B cell (primary cell): ENCODE results near the gene MRC2. TPM values are rescaled to one million over a fixed set of nuclear protein-coding genes. Genes with fewer than 3 reads are reported as not detected.

Source experiments
- ATAC-seq: fragments of 200-7000 bp; cut with Tn5 transposase; one replicate; pipeline ENCODE4 v1.10.0; 2021; ENCODE audit warnings: low read depth, mild to moderate bottlenecking, moderate number of reproducible peaks, moderate library complexity
- CTCF ChIA-PET: fragments of 350-600 bp; sonication (Branson Sonifier 250); formaldehyde crosslinking; loops from one replicate; lab custom pipeline; 2021; ENCODE audit warnings: antibody characterized with exemption, inconsistent platforms; lab: Charles Lee
- POLR2A ChIA-PET: fragments of 350-600 bp; sonication (Branson Sonifier 250); formaldehyde crosslinking; loops from one replicate; lab custom pipeline; 2021; ENCODE audit warnings: antibody characterized with exemption; lab: Charles Lee
- DNase-seq: peaks from one replicate; pipeline ENCODE4 v3.0.0; 2013
- H2AFZ ChIP-seq: 2 replicates; pipeline ENCODE4 v1.6.1; 2012; ENCODE audit warnings: mild to moderate bottlenecking, low read depth, low read length; ENCODE audit not compliant: insufficient read depth, poor library complexity, severe bottlenecking
- H3K27ac ChIP-seq, 2 donors: 1 replicate in 1 of 2; 2 replicates in 1 of 2; pipeline ENCODE4 v1.5.1; 2012 to 2013; ENCODE audit warnings: low read length in 2 of 2, mild to moderate bottlenecking in 2 of 2, moderate library complexity in 1 of 2
- H3K27me3 ChIP-seq, 4 experiments: fragments of 200-600 bp in 1 of 4; sonication (generic) in 1 of 4; replicated peaks in 1 of 4; 1 replicate in 2 of 4; 2 replicates in 2 of 4; pipeline versions ENCODE4 v1.6.1 to v1.7.0; 2013 to 2016; ENCODE audit warnings: low read length in 3 of 4, mild to moderate bottlenecking in 2 of 4, mixed read lengths in 1 of 4, moderate library complexity in 1 of 4; ENCODE audit not compliant: insufficient read depth in 4 of 4, control insufficient read depth in 3 of 4; ENCODE audit errors: control extremely low read depth in 1 of 4
- H3K36me3 ChIP-seq, 2 experiments: replicated peaks in 1 of 2; 1 replicate in 1 of 2; 2 replicates in 1 of 2; pipeline versions ENCODE4 v1.6.1 to v1.7.1; 2013; ENCODE audit warnings: low read length in 1 of 2; ENCODE audit not compliant: insufficient read depth in 2 of 2, control insufficient read depth in 1 of 2; ENCODE audit errors: control extremely low read depth in 1 of 2, extremely low read depth in 1 of 2
- H3K4me1 ChIP-seq, 2 donors: fragments of 200-600 bp in 1 of 2; sonication (generic) in 1 of 2; 1 replicate in 1 of 2; 2 replicates in 1 of 2; pipeline versions ENCODE4 v1.5.1 to v1.6.1; 2013 to 2017; ENCODE audit warnings: low read length in 2 of 2; ENCODE audit not compliant: control insufficient read depth in 2 of 2, insufficient read depth in 2 of 2
- H3K4me2 ChIP-seq: replicated peaks from 2 replicates; pipeline ENCODE3; 2012; ENCODE audit warnings: mild to moderate bottlenecking, low read depth, low read length; ENCODE audit not compliant: poor library complexity, severe bottlenecking
- H3K4me3 ChIP-seq, 5 experiments: fragments of 200-600 bp in 1 of 5; sonication (generic) in 1 of 5; 1 replicate in 3 of 5; 2 replicates in 2 of 5; pipeline versions ENCODE4 v1.5.1 to v1.7.0; 2011 to 2016; ENCODE audit warnings: low read length in 4 of 5, mild to moderate bottlenecking in 4 of 5, low read depth in 2 of 5, control low read depth in 1 of 5, moderate library complexity in 1 of 5; ENCODE audit not compliant: insufficient read depth in 1 of 5; ENCODE audit errors: control extremely low read depth in 1 of 5, extremely low read depth in 1 of 5
- H3K79me2 ChIP-seq: fragments of 200-600 bp; sonication (generic); one replicate; pipeline ENCODE4 v1.6.0; 2016; ENCODE audit warnings: low read length; ENCODE audit not compliant: control insufficient read depth, insufficient read depth
- H3K9ac ChIP-seq: fragments of 200-600 bp; sonication (generic); 2 replicates; pipeline ENCODE4 v1.6.1; 2017; ENCODE audit warnings: mild to moderate bottlenecking, low read length, moderate library complexity
- H3K9me3 ChIP-seq, 3 donors: one replicate each; pipeline versions ENCODE4 v1.6.1 to v1.7.1; 2013; ENCODE audit warnings: low read length in 2 of 3; ENCODE audit not compliant: control insufficient read depth in 2 of 3, insufficient read depth in 1 of 3; ENCODE audit errors: control extremely low read depth in 1 of 3
- H4K20me1 ChIP-seq: 2 replicates; pipeline ENCODE4 v1.6.0; 2012; ENCODE audit warnings: mild to moderate bottlenecking, low read length; ENCODE audit not compliant: insufficient read depth, control insufficient read depth, poor library complexity, severe bottlenecking
- H3K27ac Mint-ChIP-seq: one replicate; pipeline ENCODE4 v1.8.0; 2021; ENCODE audit warnings: mixed read lengths
- H3K27me3 Mint-ChIP-seq: one replicate; pipeline ENCODE4 v1.8.0; 2021; ENCODE audit warnings: mixed read lengths
- H3K4me1 Mint-ChIP-seq: one replicate; pipeline ENCODE4 v1.8.0; 2021; ENCODE audit warnings: mixed read lengths
- H3K4me3 Mint-ChIP-seq: one replicate; pipeline ENCODE4 v1.8.0; 2021; ENCODE audit warnings: mixed read lengths
- H3K9me3 Mint-ChIP-seq: one replicate; pipeline ENCODE4 v1.8.0; 2022; ENCODE audit warnings: mixed read lengths; ENCODE audit not compliant: insufficient read depth
- CTCF ChIP-seq: fragments of 200-600 bp; IDR thresholded peaks from one replicate; pipeline ENCODE4 v1.8.0; 2022; ENCODE audit warnings: antibody characterized with exemption, mild to moderate bottlenecking
- EZH2 ChIP-seq: IDR thresholded peaks from 2 replicates; pipeline ENCODE4 v1.6.1; 2012; ENCODE audit warnings: borderline replicate concordance, low read depth, mild to moderate bottlenecking, moderate library complexity, low read length; ENCODE audit not compliant: insufficient read depth, poor library complexity, severe bottlenecking
- WGBS: methylation state at CpG from one replicate; pipeline ENCODE4 v1.1.5; 2013; ENCODE audit warnings: missing lambda C conversion rate; ENCODE audit not compliant: insufficient coverage; 5-methylcytosine and 5-hydroxymethylcytosine counted together
- intact Hi-C: fragments of 100-400 bp; cut with micrococcal nuclease; formaldehyde crosslinking; loops from one replicate; pipeline ENCODE4 v1.10.0; 2022
- polyA plus RNA-seq: library from polyadenylated mRNA; depleted of rRNA; stranded (reverse); fragments of >200 nt; gene quantifications from 2 replicates; pipeline ENCODE4 v1.2.3, GENCODE V29; 2012
- total RNA-seq, 2 donors: library from RNA; stranded (reverse); fragments of 120-200 nt in 1 of 2; gene quantifications; 1 replicate in 1 of 2; 2 replicates in 1 of 2; pipeline versions ENCODE4 v1.2.3 to v1.2.4, GENCODE V29; 2013 to 2022

The MRC2 gene
- total and polyA plus RNA-seq, 2 donors (not counting 1 experiment from before 2014, with no cell fraction given) = 0.09 to 0.34 TPM

GRCh38 chr17:62739645-62740388, 112.3 kb downstream of the MRC2 start:
- TF ChIP-seq CTCF (no peak), EZH2 (no peak)
- H3K36me3 ChIP-seq = no peaks in the 10 kb centered on the region
- peaks cover 23% of the 10 kb centered on the region for H3K27me3 Mint-ChIP-seq
- H3K4me1 Mint-ChIP-seq = no peaks in the 10 kb centered on the region
- H3K4me2 ChIP-seq = no peak overlapping the region
- no peaks in the 10 kb centered on the region for H3K9me3 ChIP-seq
- no peaks in the 10 kb centered on the region for H3K27me3 ChIP-seq
- DNase-seq (no peak), ATAC-seq (no peak)
- no peak overlapping the region for H3K4me3 ChIP-seq
- intact Hi-C loops = no loop called here
- no peaks in the 10 kb centered on the region for H3K4me1 ChIP-seq
- H3K27ac ChIP-seq = no peak overlapping the region
- 95% methylated on average over 9 of the region's 16 CpGs for WGBS
- no peaks in the 10 kb centered on the region for H4K20me1 ChIP-seq
- H3K9ac ChIP-seq = no peak overlapping the region
- no peak overlapping the region for H3K27ac Mint-ChIP-seq
- no peak overlapping the region for H2AFZ ChIP-seq
- no peaks in the 10 kb centered on the region for H3K79me2 ChIP-seq
- no peaks in the 10 kb centered on the region for H3K9me3 Mint-ChIP-seq
- H3K4me3 Mint-ChIP-seq = no peak overlapping the region
- ChIA-PET CTCF (interaction anchor here (0.9 kb wide), 1 partner anchor 32 kb away, joined by 3 read pairs; no protein-coding TSS in a partner anchor), POLR2A (no interaction called here)

- Histone ChIP-seq H3K4me3 (no peak overlapping the region), H3K36me3 (no peaks in the 10 kb centered on the region), H4K20me1 (no peaks in the 10 kb centered on the region), H3K27ac (no peak overlapping the region), H3K9me3 (no peaks in the 10 kb centered on the region), H3K27me3 (no peaks in the 10 kb centered on the region), H3K79me2 (no peaks in the 10 kb centered on the region), H2AFZ (no peak overlapping the region), H3K4me2 (no peak overlapping the region), H3K9ac (no peak overlapping the region), H3K4me1 (no peaks in the 10 kb centered on the region)
- Mint-ChIP-seq H3K9me3 (no peaks in the 10 kb centered on the region), H3K27me3 (peaks cover 27% of the 10 kb centered on the region), H3K27ac (no peak overlapping the region), H3K4me1 (no peaks in the 10 kb centered on the region), H3K4me3 (no peak overlapping the region)
- TF ChIP-seq EZH2 (no peak), CTCF (no peak)
- ChIA-PET POLR2A (no interaction called here), CTCF (no interaction called here)
- DNase-seq (no peak), ATAC-seq (no peak)
- intact Hi-C loops = no loop called here
- WGBS = 100% methylated on average over 1 of the region's 4 CpGs
Observed at GRCh38 chr17:62741290-62741689, 113.8 kb downstream of the MRC2 start.
